Small intestine (tissue), 7 donors: ENCODE measurements around the gene AFM. TPM values are rescaled to one million over a fixed set of nuclear protein-coding genes. Genes with fewer than 3 reads are reported as not detected.
"Not testable (repeated sequence)": the region's sequence is repeated elsewhere in the genome, so short reads cannot be mapped to it uniquely, and the experiment has no call there.

Experiments
- DNase-seq, 2 donors: peaks; one replicate each; pipeline versions ENCODE4 v3.0.0 to v3.0.0-alpha.2; 2013
- FAIRE-seq: peaks from 2 replicates; lab custom pipeline; 2012; peaks lifted over from hg19 to GRCh38; lab: Jason Lieb, UNC
- H3K27ac ChIP-seq, 3 donors: one replicate each; pipeline ENCODE4 v1.5.1; 2013; ENCODE audit warnings: low read length in 2 of 3, mild to moderate bottlenecking in 2 of 3, control low read depth in 1 of 3, inconsistent platforms in 1 of 3, low read depth in 1 of 3, moderate library complexity in 1 of 3
- H3K27me3 ChIP-seq, 3 donors: one replicate each; pipeline ENCODE4 v1.6.1; 2013; ENCODE audit warnings: low read length in 3 of 3, inconsistent platforms in 1 of 3; ENCODE audit not compliant: control insufficient read depth in 3 of 3, insufficient read depth in 3 of 3
- H3K36me3 ChIP-seq, 3 donors: one replicate each; pipeline ENCODE4 v1.6.1; 2013; ENCODE audit warnings: low read length in 3 of 3, inconsistent platforms in 1 of 3, low read depth in 1 of 3, mild to moderate bottlenecking in 1 of 3, moderate library complexity in 1 of 3; ENCODE audit not compliant: control insufficient read depth in 3 of 3, insufficient read depth in 2 of 3
- H3K4me1 ChIP-seq, 3 donors: one replicate each; pipeline ENCODE4 v1.6.1; 2013; ENCODE audit warnings: low read length in 2 of 3, inconsistent platforms in 1 of 3, low read depth in 1 of 3, mild to moderate bottlenecking in 1 of 3, moderate library complexity in 1 of 3; ENCODE audit not compliant: control insufficient read depth in 3 of 3, insufficient read depth in 2 of 3
- H3K4me3 ChIP-seq, 3 donors: one replicate each; pipeline ENCODE4 v1.5.1; 2013; ENCODE audit warnings: low read length in 3 of 3, control low read depth in 1 of 3, inconsistent platforms in 1 of 3, low read depth in 1 of 3, mild to moderate bottlenecking in 1 of 3, moderate library complexity in 1 of 3
- H3K9me3 ChIP-seq, 2 donors: one replicate each; pipeline ENCODE4 v1.6.1; 2013; ENCODE audit warnings: low read depth in 1 of 2, low read length in 1 of 2; ENCODE audit not compliant: control insufficient read depth in 2 of 2, insufficient read depth in 1 of 2
- WGBS, 3 donors: extraction: QIAGEN DNeasy Blood & Tissue Kit; methylation state at CpG; one replicate each; pipeline ENCODE4 v1.1.7; 2013; 5-methylcytosine and 5-hydroxymethylcytosine counted together
- polyA plus RNA-seq, 4 donors: library from polyadenylated mRNA; stranded (reverse) in 3 of 4; unstranded in 1 of 4; fragments of 200-250 nt in 3 of 4; fragments of 120-200 nt in 1 of 4; gene quantifications; one replicate each; pipeline versions ENCODE4 v1.2.1 to v1.2.3, GENCODE V29; 2013
- donor health status: healthy with polysubstance abuse.
- donor health status: control.
- donor health status: control.
- donor health status: Bipolar disorder and iron deficiency.
- donor health status: healthy.

The AFM gene
- polyA plus RNA-seq, 4 donors, result 0.01 to 4.3 TPM; not detected in 2

GRCh38 chr4:73550865-73551264 is 69.3 kb downstream of the AFM start:
- 90 to 94% (median 94%) methylated on average over 6 to 11 of the region's 11 CpGs for WGBS, 3 donors
- not testable (repeated sequence) for H3K27me3 ChIP-seq, H3K4me3 ChIP-seq, H3K27ac ChIP-seq, H3K36me3 ChIP-seq, H3K9me3 ChIP-seq, H3K4me1 ChIP-seq, DNase-seq, FAIRE-seq

Other genes starting within 250 kb of the AFM start
- 10 to 100 TPM; 12.2 to 52.3 (median 12.9) TPM for gene ANKRD17, start 222.9 kb upstream of the AFM start, polyA plus RNA-seq
- 1 to 10 TPM in 1 of 4 donors, under 1 TPM in 1, not detected in 2; 0.84 to 2.7 TPM for gene ALB, start 77.5 kb upstream of the AFM start, polyA plus RNA-seq
- gene AFP, start 45.5 kb upstream of the AFM start, polyA plus RNA-seq, result 100 to 1,000 TPM in 1 of 4 donors, under 1 TPM in 1, not detected in 2; 0.16 to 446 TPM
- gene RASSF6, start 138.7 kb downstream of the AFM start, polyA plus RNA-seq, result 10 to 100 TPM in 3 of 4 donors, 1 to 10 TPM in 1; 4.1 to 18.2 (median 15.5) TPM